Peyer's patch (tissue), 4 donors: ENCODE measurements around the gene IL10. TPM values are rescaled to one million over a fixed set of nuclear protein-coding genes. Genes with fewer than 3 reads are reported as not detected.

ENCODE experiments used
- DNase-seq, 3 donors: peaks; one replicate each; pipeline ENCODE4 v3.0.0-alpha.2; 2017 to 2019
- H3K27ac ChIP-seq, 4 donors: fragments of 200-600 bp; sonication (generic); one replicate each; pipeline ENCODE4 v1.5.1; 2016 to 2019
- H3K27me3 ChIP-seq, 2 donors: fragments of 200-600 bp; sonication (generic); one replicate each; pipeline ENCODE4 v1.5.1; 2019
- H3K36me3 ChIP-seq, 3 donors: fragments of 200-600 bp; sonication (generic); one replicate each; pipeline ENCODE4 v1.5.1; 2016 to 2019
- H3K4me1 ChIP-seq, 4 donors: fragments of 200-600 bp; sonication (generic); one replicate each; pipeline ENCODE4 v1.5.1; 2016 to 2019
- H3K4me3 ChIP-seq, 4 donors: fragments of 200-600 bp; sonication (generic); 1 replicate in 3 of 4; 2 replicates in 1 of 4; pipeline ENCODE4 v1.5.1; 2016 to 2019; ENCODE audit warnings: mild to moderate bottlenecking in 1 of 4
- H3K9me3 ChIP-seq, 4 donors: fragments of 200-600 bp; sonication (generic); one replicate each; pipeline ENCODE4 v1.5.1; 2016 to 2019; ENCODE audit warnings: mild to moderate bottlenecking in 1 of 4
- CTCF ChIP-seq, 6 experiments: fragments of 450-650 bp in 4 of 6; fragments of 200-600 bp in 2 of 6; sonication (generic) in 1 of 6; IDR thresholded peaks; one replicate each; pipeline ENCODE4 v1.5.1; 2017 to 2019; ENCODE audit warnings: antibody characterized with exemption in 6 of 6, mild to moderate bottlenecking in 3 of 6, moderate library complexity in 1 of 6
- POLR2A ChIP-seq, 2 donors: fragments of 450-650 bp; IDR thresholded peaks; one replicate each; pipeline ENCODE4 v1.5.1; 2017; ENCODE audit warnings: antibody characterized with exemption in 2 of 2, mild to moderate bottlenecking in 2 of 2, moderate library complexity in 2 of 2
- total RNA-seq, 4 donors: library from RNA; depleted of rRNA; stranded (reverse); fragments of >200 nt; gene quantifications; one replicate each; pipeline ENCODE4 v1.1.0, GENCODE V29; 2016

IL10 gene
- total RNA-seq, result 1 to 10 TPM in 1 of 4 donors, under 1 TPM in 1, not detected in 2; 0.85 to 2.0 TPM

GRCh38 chr1:206772243-206772937 lies at the start of gene IL10:
TSS of gene IL10 (minus strand) at chr1:206772494. CDS start at chr1:206772435, 59 bp downstream.
- Histone ChIP-seq H3K27me3 (no peaks in the 10 kb centered on the region), H3K4me1 (peaks cover 0 to 24% (median 14%) of the 10 kb centered on the region in 4 donors), H3K36me3 (no peaks in the 10 kb centered on the region), H3K27ac (peak within 1 kb of the TSS in 2 of 4 donors; percentile 25 to 57), H3K4me3 (no peak within 1 kb of the TSS), H3K9me3 (no peaks in the 10 kb centered on the region)
- DNase-seq, result peak in 1 of 3 donors; percentile 58
- TF ChIP-seq CTCF (IDR thresholded peaks at IDR 0.05), result no peak
- no peak for TF ChIP-seq POLR2A (IDR thresholded peaks at IDR 0.05)

- Histone ChIP-seq H3K27ac (no peak overlapping the region), H3K4me1 (peaks cover 0 to 3% (median 0%) of the 10 kb centered on the region in 4 donors), H3K36me3 (no peaks in the 10 kb centered on the region), H3K9me3 (no peaks in the 10 kb centered on the region), H3K4me3 (no peak overlapping the region), H3K27me3 (no peaks in the 10 kb centered on the region)
- no peak for DNase-seq
- TF ChIP-seq POLR2A (IDR thresholded peaks at IDR 0.05) (no peak), CTCF (IDR thresholded peaks at IDR 0.05) (no peak)
Measured at GRCh38 chr1:206821493-206821892, 49.2 kb upstream of the IL10 start.

GRCh38 chr1:206816390-206817287 lies 44.3 kb upstream of the IL10 start:
- H3K4me1 ChIP-seq, result no peaks in the 10 kb centered on the region
- no peak for TF ChIP-seq CTCF (IDR thresholded peaks at IDR 0.05)
- no peak for TF ChIP-seq POLR2A (IDR thresholded peaks at IDR 0.05)
- H3K27ac ChIP-seq, result peak overlapping the region in 1 of 4 donors; percentile 42
- no peaks in the 10 kb centered on the region for H3K27me3 ChIP-seq
- no peaks in the 10 kb centered on the region for H3K36me3 ChIP-seq
- DNase-seq, result no peak
- H3K4me3 ChIP-seq, result no peak overlapping the region
- no peaks in the 10 kb centered on the region for H3K9me3 ChIP-seq

GRCh38 chr1:206814716-206815341 lies 42.5 kb upstream of the IL10 start:
- no peak overlapping the region for H3K27ac ChIP-seq
- H3K4me1 ChIP-seq, result no peaks in the 10 kb centered on the region
- H3K9me3 ChIP-seq, result no peaks in the 10 kb centered on the region
- H3K4me3 ChIP-seq, result no peak overlapping the region
- H3K27me3 ChIP-seq, result no peaks in the 10 kb centered on the region
- no peak for DNase-seq
- TF ChIP-seq CTCF (IDR thresholded peaks at IDR 0.05) (no peak), POLR2A (IDR thresholded peaks at IDR 0.05) (no peak)
- no peaks in the 10 kb centered on the region for H3K36me3 ChIP-seq

GRCh38 chr1:206812471-206812870 lies 40.2 kb upstream of the IL10 start:
- Histone ChIP-seq H3K27ac (no peak overlapping the region), H3K9me3 (no peaks in the 10 kb centered on the region), H3K36me3 (no peaks in the 10 kb centered on the region), H3K4me1 (no peaks in the 10 kb centered on the region), H3K27me3 (no peaks in the 10 kb centered on the region), H3K4me3 (no peak overlapping the region)
- DNase-seq, result no peak
- no peak for TF ChIP-seq POLR2A (IDR thresholded peaks at IDR 0.05)
- no peak for TF ChIP-seq CTCF (IDR thresholded peaks at IDR 0.05)
